Inflammatory macrophage (primary cell): ENCODE measurements around the gene PDE2A.

ENCODE experiments used
- DNase-seq, 2 donors: peaks; one replicate each; pipeline ENCODE4 v3.0.0-alpha.2; 2020 to 2022

Gene PDE2A

GRCh38 chr11:72655896-72656464 lies 18.2 kb downstream of the PDE2A start:
- no peak for DNase-seq

- no peak for DNase-seq
These were observed 19.2 kb downstream of the PDE2A start for GRCh38 chr11:72655014-72655413.

- peak; percentile 65 to 69 for DNase-seq
These were observed 20.6 kb downstream of the PDE2A start for GRCh38 chr11:72653649-72654048.

- DNase-seq: no peak
These were observed 21.2 kb downstream of the PDE2A start for GRCh38 chr11:72652873-72653630.

GRCh38 chr11:72652133-72652532 lies 22.1 kb downstream of the PDE2A start:
- no peak for DNase-seq

- no peak for DNase-seq
These were observed 24.8 kb downstream of the PDE2A start for GRCh38 chr11:72649215-72649976.

- no peak for DNase-seq
These were observed 25.7 kb downstream of the PDE2A start for GRCh38 chr11:72648384-72649136.

- no peak for DNase-seq
These were observed 26.3 kb downstream of the PDE2A start for GRCh38 chr11:72647882-72648281.

- no peak for DNase-seq
These were observed 27.8 kb downstream of the PDE2A start for GRCh38 chr11:72646472-72646871.

GRCh38 chr11:72646024-72646423 lies 28.2 kb downstream of the PDE2A start:
- DNase-seq: no peak

- DNase-seq: peak in 1 of 2 donors; percentile 38
These were observed 30.7 kb downstream of the PDE2A start for GRCh38 chr11:72643547-72643946.

- DNase-seq: peak; percentile 40 to 60
These were observed 31.2 kb downstream of the PDE2A start for GRCh38 chr11:72642884-72643522.

- DNase-seq: peak in 1 of 2 donors; percentile 50
These were observed 32.0 kb downstream of the PDE2A start for GRCh38 chr11:72642043-72642883.

- no peak for DNase-seq
These were observed 32.6 kb downstream of the PDE2A start for GRCh38 chr11:72641522-72642042.

GRCh38 chr11:72639502-72640375 lies 34.5 kb downstream of the PDE2A start:
- DNase-seq: no peak

- no peak for DNase-seq
These were observed 36.3 kb downstream of the PDE2A start for GRCh38 chr11:72637926-72638325.

GRCh38 chr11:72637198-72637597 lies 37.0 kb downstream of the PDE2A start:
- DNase-seq: no peak

- no peak for DNase-seq
These were observed 37.8 kb downstream of the PDE2A start for GRCh38 chr11:72636376-72636775.

- no peak for DNase-seq
These were observed 38.3 kb downstream of the PDE2A start for GRCh38 chr11:72635933-72636332.

GRCh38 chr11:72635309-72635915 lies 38.8 kb downstream of the PDE2A start:
- DNase-seq: peak in 1 of 2 donors; percentile 45
